LNCaP clone FGC (cell line): ENCODE data around the gene ST8SIA5.

ENCODE experiments used
- DNase-seq: peaks from one replicate; pipeline ENCODE4 v3.0.0-alpha.2; 2011; ENCODE audit warnings: low read depth
- H3K4me3 ChIP-seq: 2 replicates; pipeline ENCODE4 v1.5.1; 2011; ENCODE audit warnings: mild to moderate bottlenecking, low read depth, low read length, control low read depth
- TF ChIP-seq, protein P1 (sequence below): IDR thresholded peaks from 2 replicates; pipeline ENCODE4 v1.5.1; 2012; ENCODE audit warnings: mild to moderate bottlenecking; ENCODE audit not compliant: control insufficient read depth, insufficient read depth; ENCODE audit errors: extremely low read depth

ST8SIA5 gene

DNA sequence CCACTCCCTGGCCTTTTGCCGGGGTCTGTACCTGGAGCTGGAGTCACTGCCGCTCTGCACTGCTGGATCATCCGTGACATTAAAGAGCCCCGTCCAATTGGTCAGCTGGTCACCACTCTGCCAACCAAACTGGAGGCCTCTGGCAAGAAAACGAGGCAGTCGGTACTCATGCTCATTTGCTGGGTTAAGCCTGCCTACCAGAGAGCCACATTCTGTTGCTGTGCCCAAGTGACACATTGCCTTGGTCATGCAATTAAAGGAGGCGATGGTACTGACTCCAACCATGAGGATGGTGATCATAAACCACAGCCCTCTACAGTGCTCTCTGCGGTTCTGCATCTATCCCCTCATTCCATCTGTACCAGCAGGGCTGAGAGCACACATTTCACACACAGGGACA is 35.5 kb downstream of the ST8SIA5 start:
- DNase-seq: no peak
- TF ChIP-seq, protein P1, sequence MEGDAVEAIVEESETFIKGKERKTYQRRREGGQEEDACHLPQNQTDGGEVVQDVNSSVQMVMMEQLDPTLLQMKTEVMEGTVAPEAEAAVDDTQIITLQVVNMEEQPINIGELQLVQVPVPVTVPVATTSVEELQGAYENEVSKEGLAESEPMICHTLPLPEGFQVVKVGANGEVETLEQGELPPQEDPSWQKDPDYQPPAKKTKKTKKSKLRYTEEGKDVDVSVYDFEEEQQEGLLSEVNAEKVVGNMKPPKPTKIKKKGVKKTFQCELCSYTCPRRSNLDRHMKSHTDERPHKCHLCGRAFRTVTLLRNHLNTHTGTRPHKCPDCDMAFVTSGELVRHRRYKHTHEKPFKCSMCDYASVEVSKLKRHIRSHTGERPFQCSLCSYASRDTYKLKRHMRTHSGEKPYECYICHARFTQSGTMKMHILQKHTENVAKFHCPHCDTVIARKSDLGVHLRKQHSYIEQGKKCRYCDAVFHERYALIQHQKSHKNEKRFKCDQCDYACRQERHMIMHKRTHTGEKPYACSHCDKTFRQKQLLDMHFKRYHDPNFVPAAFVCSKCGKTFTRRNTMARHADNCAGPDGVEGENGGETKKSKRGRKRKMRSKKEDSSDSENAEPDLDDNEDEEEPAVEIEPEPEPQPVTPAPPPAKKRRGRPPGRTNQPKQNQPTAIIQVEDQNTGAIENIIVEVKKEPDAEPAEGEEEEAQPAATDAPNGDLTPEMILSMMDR: no peak
- H3K4me3 ChIP-seq: no peak overlapping the region

DNA sequence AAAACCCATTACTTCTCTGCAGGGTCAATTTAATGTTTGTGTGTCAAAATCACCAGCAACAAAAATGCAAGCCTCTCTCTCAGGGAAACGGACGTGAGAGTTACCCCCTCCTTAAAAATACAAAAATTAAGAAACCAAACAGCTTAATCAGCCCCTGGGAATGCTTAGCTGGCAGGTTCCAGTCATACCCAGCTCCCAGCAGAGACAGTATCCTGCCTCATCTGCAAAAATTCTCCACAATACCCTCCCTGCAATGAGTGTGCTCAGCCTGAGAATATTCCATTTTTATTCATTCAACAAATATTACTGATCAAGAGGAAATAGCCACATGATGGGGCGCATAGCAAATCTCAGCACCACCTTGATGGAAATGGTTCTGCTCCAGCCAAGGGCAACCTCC is 36.3 kb downstream of the ST8SIA5 start:
- H3K4me3 ChIP-seq: no peak overlapping the region
- DNase-seq: no peak
- TF ChIP-seq, protein P1: no peak

DNA sequence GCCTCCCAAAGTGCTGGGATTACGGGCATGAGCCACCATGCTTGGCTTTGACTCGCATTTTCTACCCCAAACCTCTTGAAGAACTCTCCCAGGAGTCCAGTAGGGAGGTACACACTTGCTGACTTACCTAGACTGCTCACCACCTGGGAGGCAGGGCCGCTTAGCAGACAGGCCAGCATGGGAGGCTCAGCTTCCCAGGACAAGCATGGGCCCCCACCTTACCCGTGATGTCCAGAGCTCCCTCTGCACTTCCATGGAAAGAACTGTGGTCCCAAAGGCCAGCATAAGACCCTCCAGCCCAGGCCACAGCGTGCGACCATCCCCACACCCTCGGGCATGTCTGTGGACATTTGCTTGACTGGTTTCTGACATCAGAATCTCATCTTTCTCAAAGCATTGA is 36.8 kb downstream of the ST8SIA5 start:
- no peak for DNase-seq
- TF ChIP-seq, protein P1: no peak
- no peak overlapping the region for H3K4me3 ChIP-seq

DNA sequence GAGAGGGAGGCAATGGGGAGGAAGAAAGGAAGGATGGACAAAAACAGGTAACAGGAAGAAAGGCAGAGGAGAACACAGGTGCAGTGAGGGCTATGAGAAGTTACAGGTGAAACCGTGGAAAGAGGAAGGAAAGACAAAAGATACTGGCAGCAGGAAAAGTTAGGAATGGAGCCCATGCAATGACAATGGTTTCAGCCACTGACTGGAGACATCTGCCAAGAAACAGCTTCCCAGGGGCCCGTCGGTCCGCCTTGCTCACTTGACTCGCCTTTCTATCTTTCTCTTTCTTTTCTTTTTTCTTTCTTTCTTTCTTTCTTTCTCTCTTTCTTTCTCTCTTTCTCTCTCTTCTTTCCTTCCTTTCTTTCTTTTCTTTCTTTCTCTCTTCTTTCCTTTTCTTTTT is 37.5 kb downstream of the ST8SIA5 start:
- no peak for DNase-seq
- TF ChIP-seq, protein P1: no peak

DNA sequence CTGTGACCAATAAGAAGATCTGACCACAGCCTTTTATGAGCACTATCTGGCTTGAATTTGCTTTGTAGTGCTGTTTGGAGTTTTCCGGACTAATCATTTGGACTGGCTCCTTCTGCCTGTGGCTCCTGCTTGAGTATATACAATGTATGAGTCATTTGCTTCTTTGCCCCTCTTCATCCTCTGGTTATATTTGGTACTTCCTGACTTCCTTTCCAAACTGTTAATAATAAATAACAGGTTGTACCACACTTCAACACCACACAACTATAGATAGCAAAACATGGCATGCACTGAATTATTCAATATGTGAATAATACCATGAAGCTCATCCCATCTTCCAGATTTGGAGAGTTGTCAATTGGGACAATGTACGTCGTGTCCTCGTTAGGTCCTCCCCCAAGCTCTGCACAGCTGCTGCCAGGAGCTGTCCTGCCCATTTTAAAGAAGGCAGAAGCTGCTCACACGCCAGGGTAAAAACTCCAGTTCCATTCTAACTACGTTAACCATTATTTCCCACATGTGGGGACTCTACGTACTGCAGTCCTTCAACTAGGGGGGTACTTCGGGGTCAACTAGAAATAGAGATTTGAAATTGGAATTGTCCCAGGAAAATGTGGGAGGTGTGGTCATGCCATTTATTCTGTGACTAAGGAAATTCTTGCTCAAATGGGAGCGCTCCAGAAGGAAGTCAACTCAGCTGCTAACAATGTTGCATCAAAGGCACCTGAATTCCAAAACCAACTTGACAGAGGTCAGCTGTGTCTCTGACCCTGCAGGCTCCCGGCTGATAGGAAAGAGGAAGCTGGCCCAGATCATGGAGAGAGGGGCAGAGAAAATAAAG is 38.1 kb downstream of the ST8SIA5 start:
- no peak overlapping the region for H3K4me3 ChIP-seq
- DNase-seq: peak; percentile 46
- TF ChIP-seq, protein P1: no peak

More for the DNA sequence above, 37.5 kb downstream of the ST8SIA5 start:
- H3K4me3 ChIP-seq: no peak overlapping the region

DNA sequence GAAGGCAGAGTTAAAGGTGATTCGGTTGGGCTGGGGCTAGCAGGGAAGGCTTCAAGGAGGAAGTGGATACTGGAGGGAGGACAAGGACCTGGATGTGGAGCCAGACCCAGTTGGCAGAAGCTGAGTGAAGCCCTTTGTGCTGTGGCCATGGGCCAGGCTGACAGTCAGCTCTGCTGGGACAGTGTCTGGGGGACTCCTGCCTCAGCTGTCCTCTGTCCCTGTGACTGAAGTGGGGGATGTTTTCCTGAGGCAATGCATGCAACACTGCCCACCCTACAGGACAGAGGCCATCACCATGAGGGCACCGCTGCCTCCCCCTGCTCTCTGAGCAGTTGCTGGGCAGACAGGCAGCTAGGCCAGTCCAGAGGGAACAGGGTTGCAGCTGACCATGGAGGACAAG is 40.0 kb downstream of the ST8SIA5 start:
- DNase-seq: no peak
- no peak overlapping the region for H3K4me3 ChIP-seq
- TF ChIP-seq, protein P1: no peak

DNA sequence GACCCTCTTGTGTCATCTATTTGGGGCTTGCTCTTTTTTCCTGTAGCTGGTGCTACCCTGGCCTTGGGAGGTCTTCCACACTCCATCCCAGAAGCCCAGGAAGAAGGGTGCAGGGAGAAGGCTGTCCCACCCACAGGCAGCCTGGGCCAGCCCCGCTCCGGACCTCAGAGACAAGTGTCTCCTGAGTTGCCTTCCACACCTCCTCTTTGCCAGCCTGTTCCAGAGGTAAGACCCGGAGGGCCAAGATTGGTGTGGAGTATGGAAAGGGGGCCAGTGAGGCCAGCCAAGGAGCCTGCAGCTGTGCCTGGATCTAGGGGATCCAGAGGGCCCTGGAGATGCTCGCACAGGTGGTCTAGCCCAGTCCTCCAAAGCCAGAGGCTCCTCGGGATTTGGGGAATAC is 40.5 kb downstream of the ST8SIA5 start:
- TF ChIP-seq, protein P1: no peak
- H3K4me3 ChIP-seq: no peak overlapping the region
- no peak for DNase-seq
